Osteoblast (primary cell): Measurements from ENCODE around the gene ALDH7A1. TPM values are rescaled to one million over a fixed set of nuclear protein-coding genes. Genes with fewer than 3 reads are reported as not detected.

Experiments used
- DNase-seq: peaks from one replicate; pipeline ENCODE4 v3.0.0; 2011; ENCODE audit warnings: low spot score, mixed read lengths; ENCODE audit not compliant: insufficient read length; ENCODE audit errors: missing footprints
- H2AFZ ChIP-seq: 2 replicates; pipeline ENCODE4 v1.6.0; 2011; ENCODE audit warnings: mild to moderate bottlenecking, low read length
- H3K27ac ChIP-seq: 2 replicates; pipeline ENCODE4 v1.5.1; 2011; ENCODE audit warnings: mild to moderate bottlenecking, low read depth, low read length, moderate library complexity
- H3K27me3 ChIP-seq: 2 replicates; pipeline ENCODE4 v1.6.0; 2012; ENCODE audit warnings: mild to moderate bottlenecking, control low read depth, inconsistent platforms, low read length, moderate library complexity; ENCODE audit not compliant: insufficient read depth
- H3K36me3 ChIP-seq: 2 replicates; pipeline ENCODE4 v1.5.1; 2011; ENCODE audit warnings: mild to moderate bottlenecking, low read length, control low read depth, moderate library complexity; ENCODE audit not compliant: insufficient read depth
- H3K4me1 ChIP-seq: 2 replicates; pipeline ENCODE4 v1.5.1; 2011; ENCODE audit warnings: mild to moderate bottlenecking, low read length, control low read depth, moderate library complexity; ENCODE audit not compliant: insufficient read depth
- H3K4me2 ChIP-seq: 2 replicates; pipeline ENCODE4 v1.6.0; 2011; ENCODE audit warnings: mild to moderate bottlenecking, low read length; ENCODE audit not compliant: insufficient read depth
- H3K4me3 ChIP-seq: fragments of 200-600 bp; sonication (generic); 3 replicates; pipeline ENCODE4 v1.5.1; 2012; ENCODE audit warnings: mild to moderate bottlenecking, low read length, inconsistent platforms; ENCODE audit not compliant: insufficient read depth
- H3K79me2 ChIP-seq: 2 replicates; pipeline ENCODE4 v1.6.0; 2012; ENCODE audit warnings: mild to moderate bottlenecking, low read length, control low read depth, inconsistent platforms; ENCODE audit not compliant: insufficient read depth
- H3K9me3 ChIP-seq: 2 replicates; pipeline ENCODE4 v1.5.1; 2011; ENCODE audit warnings: low read depth, low read length, control low read depth
- H4K20me1 ChIP-seq: 2 replicates; pipeline ENCODE4 v1.6.0; 2012; ENCODE audit warnings: mild to moderate bottlenecking, low read length, control low read depth; ENCODE audit not compliant: insufficient read depth
- CTCF ChIP-seq: IDR thresholded peaks from 2 replicates; pipeline ENCODE4 v1.5.1; 2011; ENCODE audit warnings: mild to moderate bottlenecking, low read depth, low read length, moderate library complexity; ENCODE audit errors: extremely low read depth
- total RNA-seq: library from RNA; depleted of rRNA; stranded (reverse); fragments of >200 nt; gene quantifications from 2 replicates; pipeline ENCODE4 v1.2.3, GENCODE V29; 2012

ALDH7A1 gene
- total RNA-seq, 1 donor: 39.1 TPM

GRCh38 chr5:126597156-126597555, 2.1 kb upstream of the ALDH7A1 start:
- peaks cover 25% of the 10 kb centered on the region for H3K4me1 ChIP-seq
- no peaks in the 10 kb centered on the region for H3K27me3 ChIP-seq
- peaks cover 2% of the 10 kb centered on the region for H4K20me1 ChIP-seq
- peak overlapping the region; percentile 30 for H2AFZ ChIP-seq
- no peak for TF ChIP-seq CTCF
- H3K9me3 ChIP-seq: no peaks in the 10 kb centered on the region
- DNase-seq: peak; percentile 75
- H3K4me3 ChIP-seq: no peak overlapping the region
- H3K79me2 ChIP-seq: peaks cover 27% of the 10 kb centered on the region
- no peaks in the 10 kb centered on the region for H3K36me3 ChIP-seq
- no peak overlapping the region for H3K27ac ChIP-seq
- H3K4me2 ChIP-seq: no peak overlapping the region

- Histone ChIP-seq H3K79me2 (peaks cover 14% of the 10 kb centered on the region), H3K9me3 (no peaks in the 10 kb centered on the region), H3K4me2 (peak overlapping the region; percentile 98), H3K4me1 (peaks cover 22% of the 10 kb centered on the region), H3K27me3 (no peaks in the 10 kb centered on the region), H3K27ac (no peak overlapping the region), H2AFZ (peak overlapping the region; percentile 88), H3K4me3 (peak overlapping the region; percentile 89), H4K20me1 (no peaks in the 10 kb centered on the region), H3K36me3 (peaks cover 7% of the 10 kb centered on the region)
- TF ChIP-seq CTCF: peak; percentile 1
- DNase-seq: no peak
Measured at GRCh38 chr5:126595486-126596083, 566 bp upstream of the ALDH7A1 start.

- Histone ChIP-seq H3K27me3 (no peaks in the 10 kb centered on the region), H3K27ac (no peak overlapping the region), H3K36me3 (peaks cover 7% of the 10 kb centered on the region), H3K79me2 (peaks cover 14% of the 10 kb centered on the region), H3K4me3 (no peak overlapping the region), H3K4me1 (peaks cover 17% of the 10 kb centered on the region), H3K9me3 (no peaks in the 10 kb centered on the region), H4K20me1 (no peaks in the 10 kb centered on the region), H3K4me2 (no peak overlapping the region), H2AFZ (no peak overlapping the region)
- TF ChIP-seq CTCF: no peak
- no peak for DNase-seq
Measured at GRCh38 chr5:126591549-126591948, 3.5 kb downstream of the ALDH7A1 start.

- Histone ChIP-seq H3K27me3 (no peaks in the 10 kb centered on the region), H3K4me3 (no peak overlapping the region), H3K4me1 (peaks cover 17% of the 10 kb centered on the region), H3K4me2 (no peak overlapping the region), H3K27ac (no peak overlapping the region), H3K36me3 (peaks cover 13% of the 10 kb centered on the region), H3K9me3 (no peaks in the 10 kb centered on the region), H2AFZ (no peak overlapping the region), H4K20me1 (no peaks in the 10 kb centered on the region), H3K79me2 (peaks cover 14% of the 10 kb centered on the region)
- no peak for DNase-seq
- no peak for TF ChIP-seq CTCF
Measured at GRCh38 chr5:126589536-126590297, 5.3 kb downstream of the ALDH7A1 start.
